A549 treated with CpdA at 1 μM for 4 hours (cell line): ENCODE data around the gene CCDC92B. TPM values are rescaled to one million over a fixed set of nuclear protein-coding genes. Genes with fewer than 3 reads are reported as not detected.

Experiments used
- total RNA-seq: library from RNA; stranded (reverse); fragments of 200-300 nt; extraction: Qiagen RNA extraction; gene quantifications from 5 replicates; pipeline ENCODE4 v1.2.3, GENCODE V29; 2022; ENCODE audit warnings: low read depth

CCDC92B gene
- total RNA-seq: 0.13 to 0.21 TPM (median 0.15 TPM) in 5 replicates

DNA sequence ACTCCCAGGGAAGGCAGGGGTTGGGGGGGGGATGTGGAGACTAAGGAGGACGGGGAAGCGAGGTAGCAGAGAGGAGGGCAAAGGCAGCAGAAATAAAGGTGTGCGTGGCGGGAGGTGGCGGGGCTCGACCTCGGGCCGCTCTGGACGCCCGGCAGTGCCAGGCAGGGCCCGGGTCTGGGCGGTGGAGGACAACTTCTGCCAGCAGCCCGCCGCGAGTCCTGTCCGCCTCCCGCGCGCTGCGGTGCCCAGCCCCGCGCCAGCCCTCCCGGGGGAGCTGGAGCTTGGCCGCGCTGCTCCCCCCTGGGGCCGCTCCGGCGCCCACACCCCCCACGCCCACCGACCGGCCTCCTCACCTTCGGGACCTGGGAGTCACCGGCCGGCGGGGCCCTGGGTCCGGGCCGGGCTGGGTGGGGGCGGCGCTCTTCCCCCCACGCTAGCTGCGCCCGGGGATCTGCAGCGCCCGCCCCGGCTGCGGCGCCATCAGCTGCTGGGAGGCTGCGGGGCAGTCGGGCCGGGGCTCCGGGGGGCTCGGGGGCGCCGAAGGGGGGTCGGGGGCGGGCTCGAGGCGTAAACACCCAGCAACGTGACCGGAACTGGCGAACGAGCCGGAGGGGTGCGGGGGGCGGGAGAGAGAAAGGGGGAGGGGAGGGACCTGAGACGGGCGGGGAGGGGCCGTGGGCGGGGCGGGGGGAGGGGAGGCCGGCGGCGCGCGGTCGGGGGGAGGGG lies at the start of gene CCDC92B:
CCDC92B (minus strand) TSS at position 595 of the 726 bp plus-strand sequence. CDS start 14,507 bp downstream, outside the sequence.

DNA sequence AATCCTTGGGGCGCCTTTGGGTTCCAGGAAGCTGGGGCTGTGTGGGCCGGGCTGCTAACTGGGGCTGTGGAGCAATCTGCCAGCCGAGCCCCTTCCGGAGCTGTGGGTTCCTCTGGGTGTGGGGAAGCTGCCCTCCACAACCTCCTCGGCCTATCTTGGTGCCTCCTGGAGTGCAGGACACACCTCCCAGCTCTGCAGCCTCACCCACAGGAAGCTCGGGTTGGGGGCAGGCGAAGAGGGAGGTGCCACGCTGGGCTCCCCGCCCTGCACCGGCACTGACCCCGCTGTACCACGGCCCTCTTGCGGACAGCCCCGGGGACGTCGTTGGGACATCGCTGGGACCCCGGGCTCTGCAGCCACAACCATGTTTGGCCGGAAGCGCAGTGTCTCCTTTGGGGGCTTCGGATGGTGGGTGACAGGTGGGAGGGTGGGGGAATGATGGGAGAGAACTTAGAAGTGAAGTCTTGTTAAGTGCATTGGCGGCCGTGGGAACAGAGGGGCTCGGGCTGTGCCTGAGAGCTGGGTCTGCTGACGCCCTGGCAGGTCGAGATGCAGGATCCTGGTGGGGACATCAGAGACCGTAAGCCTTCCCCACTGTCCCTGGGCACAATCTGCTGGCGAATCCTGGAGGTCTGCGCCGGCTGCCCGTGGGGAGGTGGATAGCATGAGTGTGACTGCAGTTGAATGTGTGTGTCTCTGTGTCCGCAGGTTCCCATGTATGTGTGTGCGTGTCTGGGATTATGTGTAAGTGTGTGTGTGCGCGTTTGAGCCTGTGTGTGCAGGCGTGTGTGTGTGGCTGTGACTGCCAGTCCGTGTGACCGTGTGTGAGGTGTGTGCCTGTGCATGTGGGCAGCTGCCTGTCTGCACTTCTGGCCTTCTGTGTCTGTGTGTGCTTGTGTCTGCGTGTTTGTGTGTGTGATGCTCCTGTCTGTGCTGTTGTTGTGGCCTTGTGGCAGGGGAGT lies 47.0 kb upstream of the CCDC92B start, which contains the start of gene RAP1GAP2:
RAP1GAP2 (plus strand) TSS at position 275 of the 962 bp plus-strand sequence; CDS start at position 365, 90 bp downstream.

DNA sequence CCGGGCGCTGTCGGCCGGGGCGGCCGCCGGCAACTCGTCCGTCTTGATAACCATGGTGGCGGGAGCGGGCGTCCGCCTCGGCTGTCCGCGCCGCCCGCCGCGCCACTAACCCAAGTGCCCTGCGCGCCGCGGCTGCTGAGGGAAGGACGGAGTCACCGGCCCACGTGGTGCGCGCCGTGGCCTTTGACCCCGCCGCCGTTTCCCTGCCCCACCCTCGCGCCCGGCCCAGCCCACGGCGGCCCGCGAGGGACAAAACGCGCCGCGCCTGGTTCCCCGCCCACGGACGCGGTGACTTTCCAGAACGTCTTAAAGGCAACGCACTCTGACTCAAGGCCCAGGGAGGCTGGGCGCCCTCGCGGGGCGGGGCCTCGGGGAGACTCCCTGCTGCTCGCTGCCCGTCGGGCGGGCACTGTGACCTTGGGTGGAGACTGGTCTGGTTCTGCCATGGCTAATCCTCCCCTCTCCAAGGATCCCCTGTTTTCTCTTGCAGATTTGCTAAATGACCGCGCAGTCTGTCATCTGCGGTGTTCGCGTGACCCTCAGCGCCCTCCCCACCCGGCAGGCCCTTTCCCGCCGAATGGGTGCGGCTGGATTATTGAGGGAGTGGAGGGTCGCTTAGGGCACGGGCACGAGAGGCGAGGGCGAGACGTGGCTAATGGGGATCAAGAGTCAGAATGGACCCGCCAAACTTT lies 37.7 kb downstream of the CCDC92B start, which contains the start of gene CLUH:
CLUH (minus strand) TSS at position 157 of the 692 bp plus-strand sequence; CDS start at position 54, 103 bp downstream.

Other genes with a start within 250 kb of the CCDC92B start
- gene METTL16, start 237.8 kb downstream of the CCDC92B start, total RNA-seq: 31.3 to 38.6 TPM (median 35.9 TPM) in 5 replicates
- gene PAFAH1B1, start 156.0 kb downstream of the CCDC92B start, total RNA-seq: 172 to 202 TPM (median 182 TPM) in 5 replicates
- 93.9 to 123 TPM (median 111 TPM) in 5 replicates for gene CLUH, start 37.9 kb downstream of the CCDC92B start, total RNA-seq
- 12.7 to 19.2 TPM (median 17.3 TPM) in 5 replicates for gene RAP1GAP2, start 46.8 kb upstream of the CCDC92B start, total RNA-seq